ENCODE measurements around the gene SHROOM2.
"Not testable (repeated sequence)": the region's sequence is repeated elsewhere in the genome, so short reads cannot be mapped to it uniquely, and the experiment has no call there.

The SHROOM2 gene

DNA sequence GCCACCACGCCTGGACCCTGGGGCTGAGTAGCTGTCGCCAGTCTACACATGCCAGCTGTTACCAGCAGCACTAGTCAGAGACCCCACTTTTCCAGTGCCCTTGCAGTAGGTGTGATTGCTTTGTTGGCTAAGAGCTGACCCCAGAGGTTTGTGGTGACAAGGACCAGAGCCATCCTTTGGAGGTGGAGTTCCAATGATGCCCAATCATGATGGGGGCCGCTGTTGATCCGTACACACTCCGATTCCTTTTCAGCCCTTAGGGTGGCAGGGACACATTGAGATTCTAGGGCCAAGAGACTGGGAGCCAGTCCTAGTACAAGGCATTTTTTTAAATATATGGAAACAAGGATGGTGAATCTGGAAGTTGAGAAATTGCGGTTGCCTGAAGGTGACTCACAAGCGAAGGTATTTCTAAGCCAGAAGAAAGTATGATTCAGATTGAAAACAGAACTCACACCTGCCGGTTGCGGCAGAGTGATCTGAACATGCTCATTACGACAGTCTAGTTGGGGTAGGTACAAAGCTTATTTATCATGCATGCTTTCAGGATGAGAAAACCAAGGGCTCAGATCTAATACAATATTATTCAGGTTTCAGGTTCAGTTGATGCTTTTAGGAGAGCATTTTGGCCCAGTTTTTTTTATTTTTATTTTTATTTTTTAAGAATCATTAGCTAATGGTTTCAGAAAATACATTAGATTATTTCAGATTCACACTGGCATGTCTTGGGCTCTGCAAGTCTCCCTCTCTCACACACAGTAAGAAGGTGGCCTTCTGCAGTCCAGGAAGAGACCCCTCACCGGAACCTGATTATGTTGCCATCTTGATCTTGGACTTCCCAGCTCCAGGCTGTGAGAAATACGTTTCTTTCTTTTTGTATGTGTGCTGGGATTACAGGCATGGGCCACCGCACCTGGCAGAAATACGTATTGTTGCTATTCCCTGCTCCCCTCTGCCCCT, 43.4 kb downstream of the SHROOM2 start:
- peak; percentile 81 for DNase-seq (ENCODE audit: low spot score)

DNA sequence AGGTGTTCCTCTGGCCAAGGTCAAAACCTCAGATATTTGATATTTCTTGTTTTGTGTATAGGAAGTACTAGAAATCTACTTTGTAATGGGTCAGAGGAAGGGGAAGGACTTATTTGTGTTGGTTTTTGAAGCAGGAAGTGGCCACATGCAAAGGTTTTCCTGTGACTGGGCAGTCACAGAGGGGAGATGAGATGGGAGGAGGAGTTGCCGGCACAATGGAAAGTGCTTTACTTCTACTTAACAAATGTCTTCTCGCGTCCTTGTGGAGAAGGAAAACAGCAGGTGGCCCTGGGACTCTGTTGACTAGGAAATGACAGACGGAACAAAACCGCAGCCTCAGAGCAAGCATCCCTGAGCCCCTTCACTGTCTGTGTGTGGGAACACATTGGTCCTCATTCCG, 46.6 kb downstream of the SHROOM2 start:
- DNase-seq (ENCODE audit: low spot score): no peak

DNA sequence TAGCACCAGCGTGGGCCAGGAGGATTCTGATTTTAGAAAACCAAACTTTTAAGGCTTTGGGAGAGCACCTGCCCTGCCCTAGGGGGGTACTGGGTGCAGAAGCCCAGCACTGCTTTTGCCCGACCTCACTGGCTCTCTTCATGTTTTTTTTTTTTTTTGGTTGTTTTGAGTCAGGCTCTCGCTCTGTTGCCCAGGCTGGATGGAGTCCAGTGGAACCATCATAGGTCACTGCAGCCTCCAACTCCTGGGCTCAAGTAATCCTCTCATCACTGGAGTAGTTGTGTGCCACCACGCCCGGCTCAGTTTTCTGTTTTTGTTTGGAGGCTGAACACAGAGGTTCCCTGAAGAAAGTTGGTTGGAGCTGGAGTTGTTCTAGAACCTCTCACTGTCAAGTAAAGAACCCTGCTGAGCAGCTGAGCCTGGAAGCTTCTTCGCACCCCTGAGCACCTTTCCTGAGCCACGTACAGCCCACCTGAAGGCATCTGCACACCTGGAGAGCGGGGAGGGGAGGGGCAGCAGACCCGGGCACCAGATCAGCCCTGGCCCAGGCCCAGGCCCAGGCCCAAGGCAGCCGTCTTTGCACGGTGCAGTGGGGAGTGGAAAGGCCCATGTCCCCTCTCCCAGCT, 49.5 kb downstream of the SHROOM2 start:
- no peak for DNase-seq (ENCODE audit: low spot score)

DNA sequence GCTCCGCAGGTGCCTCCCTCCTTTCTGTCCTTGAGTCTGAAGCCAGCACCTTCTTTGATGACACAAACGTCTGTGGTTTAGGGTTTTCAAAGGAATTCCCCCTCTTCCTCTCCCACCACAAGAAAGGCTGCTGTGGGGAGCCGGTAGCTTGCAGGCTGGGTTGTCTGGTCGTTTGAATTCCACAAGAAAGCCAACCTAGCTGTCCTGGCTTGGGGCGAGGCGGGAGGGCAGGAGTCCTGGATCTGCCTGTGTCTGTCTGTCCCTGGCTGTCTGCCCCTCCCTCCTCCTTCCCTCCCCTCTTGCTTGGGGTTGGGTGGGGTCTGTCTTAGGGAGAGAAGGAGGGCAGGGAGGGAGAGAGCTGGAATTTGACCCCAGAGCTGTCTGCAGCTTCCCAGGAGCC, 56.3 kb downstream of the SHROOM2 start:
- DNase-seq (ENCODE audit: low spot score): no peak

DNA sequence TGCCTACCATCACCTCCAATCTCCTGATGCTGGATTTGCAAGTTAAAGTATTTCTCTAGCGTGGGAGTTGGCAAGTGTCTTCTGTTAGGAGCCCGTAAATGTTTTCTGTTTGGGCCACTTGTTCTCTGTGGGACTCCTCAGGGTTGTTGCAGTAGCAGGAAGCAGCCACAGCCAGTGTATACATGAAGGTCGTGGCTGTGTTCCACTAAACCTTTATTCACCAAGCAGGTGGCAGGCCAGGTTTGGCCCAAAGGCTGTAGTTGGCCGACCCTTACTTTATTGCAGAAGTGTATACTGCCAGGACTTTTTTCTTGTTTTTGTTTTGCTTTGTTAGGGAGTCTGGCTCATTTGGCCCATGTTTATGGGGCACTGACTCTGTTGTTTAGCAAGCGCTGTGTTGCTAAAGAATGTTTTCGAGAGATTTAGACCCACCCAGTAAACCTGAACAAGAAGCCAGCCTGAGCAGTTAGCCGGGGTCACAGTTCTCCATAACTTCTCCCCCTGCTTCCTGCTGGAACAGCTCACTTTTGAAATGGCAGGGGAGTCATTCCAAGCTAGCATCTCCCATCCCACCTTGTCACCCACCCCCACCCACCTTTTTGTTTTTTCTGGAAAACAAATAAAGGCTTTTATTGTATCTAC, 58.8 kb downstream of the SHROOM2 start:
- no peak for DNase-seq (ENCODE audit: low spot score)

DNA sequence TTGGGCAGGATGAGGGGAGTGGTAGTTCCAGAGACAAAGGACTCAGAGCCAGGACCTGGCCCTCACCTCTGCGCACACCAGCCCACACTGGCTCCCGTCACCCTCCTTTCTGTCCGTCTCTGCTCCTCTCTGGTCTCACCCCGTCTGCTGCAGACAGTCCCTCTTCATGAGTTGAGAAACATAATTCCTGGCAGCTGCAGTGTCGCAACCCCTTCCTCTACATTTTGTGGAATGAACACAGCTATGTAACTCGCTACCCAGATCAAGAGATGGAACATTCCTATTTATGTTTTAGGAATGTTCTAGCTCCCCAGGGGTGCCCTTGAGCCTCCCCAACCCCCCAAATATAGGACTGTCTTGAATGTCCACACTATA, 59.3 kb downstream of the SHROOM2 start:
- DNase-seq (ENCODE audit: low spot score): no peak

DNA sequence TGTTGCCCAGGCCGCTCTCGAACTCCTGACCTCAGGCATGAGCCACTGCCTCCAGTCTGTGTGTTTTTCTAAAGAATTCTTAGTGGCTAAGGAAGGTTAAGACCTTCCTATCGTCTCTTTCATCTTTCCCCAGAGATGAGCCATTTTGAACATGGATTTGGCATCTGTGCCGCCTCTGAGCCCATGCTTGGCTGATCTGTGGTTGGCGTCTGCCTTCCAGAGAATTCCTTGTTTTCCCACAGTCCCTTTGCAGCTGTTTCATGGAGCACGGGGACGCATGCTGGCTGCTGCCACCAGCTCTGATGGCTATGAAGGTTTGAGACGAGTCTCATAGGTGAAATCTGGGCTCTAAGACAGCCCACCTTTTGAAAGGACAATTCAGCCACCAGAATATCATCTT, 60.4 kb downstream of the SHROOM2 start:
- DNase-seq (ENCODE audit: low spot score): no peak

DNA sequence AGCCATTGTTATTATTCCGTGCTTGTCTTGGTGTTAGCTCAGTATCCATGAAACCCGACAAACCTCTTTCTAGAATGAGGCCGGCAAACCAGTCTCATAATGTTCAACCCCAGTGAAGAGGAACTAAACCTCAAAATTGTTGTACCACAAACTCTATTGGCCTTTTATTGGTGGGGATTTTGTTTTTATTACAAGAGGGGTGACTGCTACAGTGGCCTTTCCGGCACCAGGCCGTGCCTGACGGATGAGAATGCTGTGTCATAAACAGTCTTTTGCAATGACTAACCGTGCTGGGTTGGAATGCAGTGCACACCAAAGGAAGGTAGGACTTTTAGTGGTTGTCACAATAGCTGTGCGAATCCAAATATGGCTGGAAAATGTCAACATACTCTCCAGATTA, 60.8 kb downstream of the SHROOM2 start:
- DNase-seq (ENCODE audit: low spot score): no peak

DNA sequence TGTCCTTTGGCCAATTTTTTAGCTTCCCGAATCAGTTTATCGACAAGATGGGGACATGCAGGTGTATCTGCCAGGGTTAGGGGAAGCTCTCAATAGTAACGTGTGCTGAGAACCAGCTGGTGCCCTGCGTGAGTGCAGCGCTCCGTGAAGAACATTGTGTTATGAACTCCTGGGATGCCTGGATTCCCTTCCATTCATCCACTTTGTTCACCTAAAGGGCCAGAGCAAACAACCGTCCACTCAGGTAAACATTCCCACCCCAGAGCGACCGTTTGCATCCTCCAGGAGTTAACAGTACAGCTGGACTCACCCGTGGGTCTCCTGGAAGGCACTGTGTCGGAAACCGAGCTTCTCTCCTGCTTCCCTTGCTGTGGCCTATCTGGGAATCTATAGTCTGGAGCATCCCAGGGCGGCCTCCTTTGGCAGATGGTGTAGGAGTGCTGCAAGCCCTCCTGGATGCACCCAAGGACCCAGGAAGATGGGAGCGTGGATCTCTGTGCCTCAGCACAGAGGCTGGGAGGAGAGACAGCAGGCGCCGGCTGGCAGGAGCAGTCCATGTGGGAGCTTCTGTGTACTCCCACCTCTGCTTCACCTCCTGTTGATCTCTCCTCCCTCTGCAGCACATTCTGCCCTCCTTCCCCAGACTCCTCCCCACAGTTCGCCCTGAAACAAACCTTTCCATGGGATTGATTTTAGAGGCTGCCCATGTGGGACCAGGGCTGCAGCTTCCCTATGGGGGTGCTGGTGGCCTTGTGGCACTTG, 62.7 kb downstream of the SHROOM2 start:
- no peak for DNase-seq (ENCODE audit: low spot score)

DNA sequence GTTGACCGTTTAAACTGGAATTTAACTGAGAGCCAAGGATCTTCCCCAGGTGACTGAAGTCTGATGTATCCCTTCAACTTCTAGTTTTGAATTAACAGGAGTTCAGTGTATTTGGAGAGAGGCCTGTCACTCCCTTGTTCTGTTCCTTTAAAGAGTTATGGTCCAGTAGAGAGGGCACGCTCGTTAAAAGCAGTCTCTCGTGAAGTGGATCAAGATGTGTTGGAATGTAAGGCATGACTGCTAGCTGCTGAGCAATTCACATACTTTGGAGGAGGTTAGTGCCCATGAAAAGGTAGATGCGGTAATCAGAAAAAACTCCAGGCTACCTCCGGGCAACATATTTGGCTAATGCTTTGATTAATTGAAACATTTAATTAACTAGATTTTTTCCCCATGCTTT, 65.7 kb downstream of the SHROOM2 start:
- no peak for DNase-seq (ENCODE audit: low spot score)

DNA sequence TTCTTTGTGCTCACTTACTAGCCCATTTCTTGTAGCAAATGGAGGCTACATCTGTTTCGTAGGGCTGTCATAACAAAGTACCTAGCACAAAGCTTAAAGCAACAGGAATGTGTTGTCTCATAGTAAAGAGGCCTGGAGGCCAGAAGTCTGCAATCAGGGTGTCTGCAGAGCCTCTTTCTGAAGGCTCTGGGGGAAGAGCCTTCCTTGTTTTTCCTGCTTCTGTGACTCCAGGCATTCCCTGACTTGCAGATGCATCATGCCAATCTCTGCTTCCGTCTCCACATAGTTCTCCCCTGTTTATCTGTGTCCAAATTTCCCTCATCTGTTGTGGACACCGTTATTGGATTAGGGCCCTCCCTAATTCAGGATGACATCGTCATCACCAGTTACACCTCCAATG, 67.1 kb downstream of the SHROOM2 start:
- DNase-seq (ENCODE audit: low spot score): no peak

DNA sequence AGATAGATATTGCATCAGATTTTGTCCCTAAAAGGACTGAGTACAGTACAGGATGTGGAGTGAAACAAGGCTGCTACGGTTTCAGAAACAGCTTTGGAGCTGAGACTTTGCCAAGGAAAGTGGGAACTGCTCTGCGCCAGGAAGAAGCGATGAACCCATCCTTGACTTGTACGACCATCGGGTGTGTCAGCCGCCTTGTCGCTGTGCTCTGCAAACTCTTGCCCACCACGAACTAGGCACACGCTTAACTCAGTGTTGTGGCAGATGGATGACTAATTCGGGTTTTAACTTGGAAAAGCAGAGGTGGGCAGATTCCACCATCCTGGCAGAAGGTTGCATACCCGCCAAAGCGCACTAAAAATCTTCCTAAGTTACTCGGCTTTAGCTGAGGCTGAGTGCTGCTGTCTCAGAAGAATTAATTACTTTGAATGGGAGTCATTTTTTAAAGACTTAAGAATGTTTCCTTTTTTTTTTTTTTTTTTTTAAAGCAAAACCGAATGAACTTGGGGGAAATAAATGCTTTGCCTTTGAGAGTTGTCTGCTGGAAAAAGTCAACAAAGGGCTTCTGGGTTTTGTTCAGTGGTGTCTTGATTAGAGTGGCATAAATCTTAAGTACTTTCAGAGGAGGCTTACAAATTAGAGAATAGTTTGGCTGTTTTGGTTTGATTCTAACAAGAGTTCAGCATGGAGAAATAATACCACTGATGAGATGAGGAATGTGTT, 69.5 kb downstream of the SHROOM2 start:
- DNase-seq (ENCODE audit: low spot score): no peak

DNA sequence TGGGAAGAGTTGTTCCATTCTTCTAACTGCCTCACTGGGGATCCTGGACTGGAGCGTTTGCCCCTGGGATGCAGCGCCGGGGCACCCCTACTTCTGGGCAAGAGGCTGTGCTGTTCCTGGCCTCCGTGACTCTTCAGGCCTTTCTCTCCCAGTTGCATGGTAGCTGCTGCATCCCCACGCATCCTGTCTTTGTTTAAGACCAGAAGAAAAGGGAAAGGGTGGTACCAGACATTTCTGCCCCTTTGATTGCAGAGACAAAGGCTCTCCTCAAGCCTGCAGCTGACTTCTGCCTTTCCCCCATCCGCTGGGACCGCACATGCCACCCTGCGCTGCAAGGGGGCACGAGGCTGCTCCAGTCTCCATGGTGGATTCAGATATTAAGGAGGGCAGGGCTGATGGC, 70.4 kb downstream of the SHROOM2 start:
- no peak for DNase-seq (ENCODE audit: low spot score)

DNA sequence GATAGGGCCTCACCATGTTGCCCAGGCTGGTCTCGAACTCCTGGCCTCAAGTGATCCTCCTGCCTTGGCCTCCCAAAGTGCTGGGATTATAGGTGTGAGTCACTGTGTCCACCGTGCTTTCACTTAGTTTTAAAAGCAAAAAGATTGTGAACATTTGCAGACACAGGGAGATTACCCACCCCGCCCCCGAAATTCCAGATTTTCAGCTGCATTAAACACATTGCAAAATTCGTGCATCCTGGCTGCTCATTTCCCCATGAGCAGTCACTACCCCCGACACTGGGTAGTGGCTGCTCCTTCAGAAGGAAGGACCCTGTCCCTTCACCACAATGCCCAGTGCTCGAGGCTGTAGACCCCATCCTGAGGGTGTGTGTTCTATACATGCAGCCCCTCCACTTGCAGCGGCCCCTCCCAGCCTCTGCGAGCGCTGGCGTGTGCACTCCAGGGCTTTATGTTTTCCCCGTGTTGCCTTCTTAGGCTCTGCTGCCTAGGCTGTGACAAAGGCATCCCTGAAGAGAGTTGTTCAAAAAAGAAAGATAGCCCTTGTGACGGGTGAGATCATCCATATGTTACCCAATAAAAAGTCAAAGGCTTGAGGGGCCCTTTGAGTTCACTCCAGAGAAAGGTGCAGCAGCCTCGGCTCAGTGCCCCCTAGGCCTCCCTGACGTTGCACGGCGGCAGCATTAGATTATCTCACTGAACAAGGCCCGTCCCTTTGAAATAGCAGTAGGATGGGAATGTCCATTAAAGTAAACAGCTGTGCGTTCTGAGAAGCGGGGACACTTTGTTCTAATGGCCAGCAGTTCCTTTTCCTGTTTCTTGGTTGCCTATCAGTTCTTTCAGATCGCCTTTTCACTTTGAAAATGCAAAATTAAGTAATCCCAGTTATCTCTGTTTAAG, 71.6 kb downstream of the SHROOM2 start:
- DNase-seq (ENCODE audit: low spot score): no peak

DNA sequence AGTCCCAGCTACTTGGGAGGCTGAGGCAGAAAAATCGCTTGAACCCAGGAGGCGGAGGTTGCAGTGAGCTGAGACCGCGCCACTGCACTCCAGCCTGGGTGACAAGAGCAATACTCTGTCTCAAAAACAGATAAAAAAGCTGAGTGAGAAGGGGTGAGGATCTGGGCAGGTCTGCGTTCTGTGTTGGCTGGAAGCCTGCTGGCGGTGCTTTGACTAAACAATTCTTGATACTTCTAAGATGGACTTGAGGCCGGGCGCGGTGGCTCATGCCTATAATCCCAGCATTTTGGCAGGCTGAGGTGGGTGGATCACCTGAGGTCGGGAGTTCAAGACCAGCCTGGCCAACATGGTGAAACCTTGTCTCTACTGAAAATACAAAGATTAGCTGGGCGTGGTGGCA, 72.5 kb downstream of the SHROOM2 start:
- DNase-seq (ENCODE audit: low spot score): not testable (repeated sequence)

DNA sequence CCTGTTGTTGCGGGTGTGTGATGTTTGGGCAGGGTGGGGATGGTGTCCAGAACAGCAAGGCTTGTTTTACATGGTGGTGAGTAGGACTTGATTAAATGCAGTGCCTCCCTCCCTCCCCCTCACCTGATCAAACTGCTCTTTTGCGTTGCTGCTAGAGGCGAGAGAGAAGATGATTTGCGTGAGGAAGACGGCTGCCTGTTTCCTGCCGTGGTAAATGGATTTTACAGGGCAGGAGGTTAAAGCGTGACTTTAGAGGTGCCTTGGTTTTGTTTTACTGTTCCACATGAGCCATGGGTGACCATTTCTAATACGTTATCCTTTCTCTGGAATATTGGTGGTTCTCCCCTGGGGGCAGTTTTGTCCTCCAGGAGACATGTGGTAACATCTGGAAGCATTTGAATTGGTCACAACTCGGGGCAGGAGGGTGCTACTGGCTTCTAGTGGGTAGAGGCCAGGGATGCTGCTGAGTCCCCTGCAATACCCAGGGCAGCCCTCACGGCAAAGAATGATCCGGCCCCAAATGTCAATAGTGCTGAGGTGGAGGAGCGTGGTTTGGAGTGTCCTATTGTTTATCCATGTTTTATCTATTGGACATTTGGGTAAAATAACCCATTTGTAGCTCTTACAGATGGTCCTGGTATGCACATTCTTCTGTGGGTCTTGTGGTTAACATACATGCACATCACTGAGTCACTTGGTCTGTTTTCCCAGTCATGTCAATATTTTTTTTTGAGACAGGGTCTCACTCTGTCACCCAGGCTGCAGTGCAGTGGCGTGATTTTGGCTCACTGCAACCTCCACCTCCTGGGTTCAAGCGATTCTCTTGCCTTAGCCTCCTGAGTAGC, 73.7 kb downstream of the SHROOM2 start:
- no peak for DNase-seq (ENCODE audit: low spot score)

DNA sequence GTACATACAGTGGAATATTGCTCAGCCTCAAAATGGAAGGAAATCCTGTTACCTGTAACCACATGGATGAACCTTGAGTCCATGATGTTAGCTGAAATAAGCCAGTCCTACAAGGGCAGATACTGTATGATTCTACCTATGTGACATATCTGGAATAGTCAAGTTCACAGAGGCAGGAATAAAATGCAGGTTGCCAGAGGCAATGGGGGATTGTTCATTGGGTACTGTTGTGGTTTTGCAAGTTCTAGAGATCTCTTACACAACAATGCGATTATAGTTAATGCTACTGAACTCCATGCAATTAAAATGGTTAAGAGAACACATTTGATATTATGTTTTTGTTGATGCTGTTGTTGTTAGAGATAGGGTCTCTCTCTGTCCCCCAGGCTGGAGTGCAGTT, 74.6 kb downstream of the SHROOM2 start:
- DNase-seq (ENCODE audit: low spot score): no peak

DNA sequence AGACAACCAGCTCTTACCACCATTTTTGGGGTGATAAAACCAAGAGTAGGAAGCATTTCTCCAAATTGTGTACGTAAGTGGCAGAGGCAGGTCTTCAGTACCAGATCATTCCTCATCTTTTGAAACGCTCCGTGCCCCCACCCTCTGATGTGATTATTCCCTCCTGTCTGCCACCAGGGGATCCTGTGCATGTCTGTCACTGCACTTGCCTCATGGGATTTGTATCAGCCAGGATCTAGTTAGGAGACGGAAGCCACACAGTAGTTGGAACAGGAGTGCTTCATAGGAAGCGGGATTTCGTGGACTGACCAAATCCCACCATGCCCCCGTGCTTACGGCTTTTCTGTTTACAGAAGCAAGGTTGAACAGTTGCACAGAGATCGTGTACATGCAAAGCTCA, 75.5 kb downstream of the SHROOM2 start:
- DNase-seq (ENCODE audit: low spot score): no peak

DNA sequence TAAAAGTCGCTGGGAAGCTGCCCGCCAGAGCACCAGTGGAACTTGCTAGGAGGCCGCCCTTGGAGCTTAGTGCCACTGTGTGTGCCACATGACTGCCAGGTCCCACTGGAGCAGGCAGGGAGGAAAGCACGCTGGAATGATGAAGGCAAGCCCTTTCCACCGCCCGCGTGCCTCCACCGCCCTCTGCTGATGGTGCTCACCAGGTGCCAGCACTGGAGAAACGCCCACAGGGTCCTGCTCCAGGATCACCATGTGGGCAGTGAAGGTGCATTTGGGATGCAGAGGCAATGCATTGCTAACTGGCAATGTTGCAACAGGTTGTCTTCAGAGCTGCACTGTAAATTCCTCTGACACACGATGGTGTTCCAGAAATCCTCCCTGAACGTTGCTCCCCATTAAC, 76.3 kb downstream of the SHROOM2 start:
- no peak for DNase-seq (ENCODE audit: low spot score)

DNA sequence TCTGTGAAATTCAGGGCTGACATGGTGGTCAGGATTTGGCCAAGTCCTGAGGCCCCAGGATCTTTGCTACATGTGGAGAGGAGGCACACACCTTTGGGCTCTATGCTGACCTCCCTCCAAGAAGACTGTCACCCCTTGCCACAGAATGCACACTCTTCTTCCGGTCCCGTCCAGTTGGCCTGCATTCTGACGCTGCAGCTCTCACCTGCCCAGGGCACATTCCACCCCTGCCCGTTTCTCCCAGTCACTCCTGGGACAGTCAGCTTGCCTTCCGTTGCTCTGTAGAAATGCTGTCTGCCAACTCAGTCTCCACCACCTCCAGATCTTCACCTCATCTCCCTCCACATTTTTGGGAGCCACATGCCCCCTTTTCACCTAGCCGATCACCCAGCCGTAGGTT, 76.7 kb downstream of the SHROOM2 start:
- no peak for DNase-seq (ENCODE audit: low spot score)
